ENCODE data around the gene FRMPD1.

Gene FRMPD1

DNA sequence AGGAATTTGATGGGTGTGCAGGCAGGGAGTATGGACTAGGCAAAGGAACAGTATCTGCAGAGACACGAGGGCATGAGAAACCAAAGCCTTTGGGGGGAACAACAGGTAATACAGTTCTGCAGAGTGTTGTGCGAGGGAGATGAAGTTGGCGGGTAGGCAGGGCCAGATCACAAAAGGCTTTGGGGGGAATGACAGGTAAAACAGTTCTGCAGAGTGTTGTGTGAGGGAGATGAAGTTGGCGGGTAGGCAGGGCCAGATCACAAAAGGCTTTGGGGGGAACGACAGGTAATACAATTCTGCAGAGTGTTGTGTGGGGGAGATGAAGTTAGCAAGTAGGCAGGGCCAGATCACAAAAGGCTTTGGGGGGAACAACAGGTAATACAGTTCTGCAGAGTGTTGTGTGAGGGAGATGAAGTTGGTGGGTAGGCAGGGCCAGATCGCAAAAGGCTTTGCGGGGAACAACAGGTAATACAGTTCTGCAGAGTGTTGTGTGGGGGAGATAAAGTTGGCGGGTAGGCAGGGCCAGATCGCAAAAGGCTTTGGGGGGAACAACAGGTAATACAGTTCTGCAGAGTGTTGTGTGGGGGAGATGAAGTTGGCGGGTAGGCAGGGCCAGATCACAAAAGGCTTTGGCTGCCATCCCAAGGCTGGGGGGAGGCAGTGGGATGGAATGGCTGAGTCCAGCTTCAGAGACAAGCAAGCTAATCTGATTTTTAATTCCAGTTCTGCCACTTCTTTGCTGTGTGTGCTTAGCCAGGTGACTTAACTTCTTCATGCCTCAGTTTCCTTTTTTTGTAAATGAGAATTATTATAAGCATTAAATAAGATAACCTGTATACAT lies 33.0 kb downstream of the FRMPD1 start:
- DNase-seq: no peak

DNA sequence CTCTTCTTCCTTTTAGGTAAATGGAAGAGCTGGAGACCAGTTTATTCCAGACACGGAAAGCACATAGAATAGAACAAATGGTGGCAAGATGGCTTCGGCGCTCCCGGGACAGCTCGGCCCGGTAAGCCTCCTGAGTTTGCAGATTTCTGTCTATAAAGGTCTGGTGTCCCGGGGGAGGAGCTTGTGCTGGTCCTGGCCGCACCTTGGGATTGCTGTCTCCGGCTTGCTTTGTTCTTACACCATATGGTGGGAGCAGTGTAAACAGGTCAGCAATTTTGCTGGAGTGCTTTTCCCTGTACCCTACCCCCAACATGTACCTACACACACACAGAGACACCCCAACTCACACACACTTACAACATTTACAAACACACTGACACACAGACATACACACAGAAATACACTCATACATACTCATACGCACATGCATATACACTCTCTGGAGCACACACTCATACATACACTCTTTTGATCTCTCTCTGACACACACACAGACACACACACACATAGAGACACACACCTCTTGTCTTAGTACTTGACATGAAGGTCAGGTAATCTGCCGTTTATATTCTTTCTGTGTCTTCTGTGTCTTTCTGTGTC lies 42.0 kb downstream of the FRMPD1 start:
- no peak for DNase-seq

GRCh38 chr9:37693260-37693659 lies 42.5 kb downstream of the FRMPD1 start:
- no peak for DNase-seq

DNA sequence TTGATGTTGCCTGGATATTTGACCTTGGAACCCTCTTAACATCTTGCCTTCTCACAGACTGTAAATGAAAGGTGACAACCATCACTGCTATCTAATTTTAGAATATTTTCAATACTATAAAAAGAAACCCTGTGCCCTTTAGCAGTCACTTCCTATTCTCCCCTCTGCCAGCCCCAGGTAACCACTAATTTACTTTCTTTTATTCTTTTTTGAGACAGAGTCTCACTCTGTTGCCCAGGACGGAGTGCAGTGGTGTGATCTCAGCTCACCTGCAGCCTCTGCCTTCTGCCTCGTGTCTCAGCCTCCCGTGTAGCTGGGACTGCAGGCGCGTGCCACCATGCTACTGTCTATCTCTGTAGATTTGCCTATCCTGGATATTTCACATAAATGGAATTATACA lies 43.6 kb downstream of the FRMPD1 start:
- no peak for DNase-seq

- no peak for DNase-seq
Observed at GRCh38 chr9:37696528-37696927, 45.8 kb downstream of the FRMPD1 start.

GRCh38 chr9:37700131-37700530 lies 49.4 kb downstream of the FRMPD1 start:
- no peak for DNase-seq

GRCh38 chr9:37700900-37701299 lies 50.1 kb downstream of the FRMPD1 start:
- no peak for DNase-seq

- DNase-seq: no peak
Observed at GRCh38 chr9:37705787-37706186, 55.0 kb downstream of the FRMPD1 start.

DNA sequence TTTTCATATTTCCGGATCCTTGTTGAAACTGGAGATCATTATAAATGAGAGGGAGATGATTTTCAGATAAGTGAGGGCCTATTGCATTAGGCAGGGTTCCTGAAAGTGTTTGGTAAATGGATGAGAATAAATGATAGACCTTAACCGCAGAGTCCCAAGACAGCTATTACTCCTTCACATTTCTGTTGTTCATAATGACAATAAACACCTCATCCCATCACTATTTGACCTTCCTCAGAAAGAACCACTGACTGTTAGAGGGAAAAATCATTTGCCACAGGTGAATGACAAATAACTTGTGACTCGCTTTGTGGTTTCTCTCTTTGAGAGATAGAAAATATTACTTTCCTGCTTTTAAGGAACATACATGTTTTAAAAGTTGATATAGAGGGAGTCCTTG lies 55.5 kb downstream of the FRMPD1 start:
- DNase-seq: no peak

- no peak for DNase-seq
Observed at GRCh38 chr9:37707748-37708147, 57.0 kb downstream of the FRMPD1 start.

- no peak for DNase-seq
Observed at GRCh38 chr9:37710046-37710445, 59.3 kb downstream of the FRMPD1 start.

DNA sequence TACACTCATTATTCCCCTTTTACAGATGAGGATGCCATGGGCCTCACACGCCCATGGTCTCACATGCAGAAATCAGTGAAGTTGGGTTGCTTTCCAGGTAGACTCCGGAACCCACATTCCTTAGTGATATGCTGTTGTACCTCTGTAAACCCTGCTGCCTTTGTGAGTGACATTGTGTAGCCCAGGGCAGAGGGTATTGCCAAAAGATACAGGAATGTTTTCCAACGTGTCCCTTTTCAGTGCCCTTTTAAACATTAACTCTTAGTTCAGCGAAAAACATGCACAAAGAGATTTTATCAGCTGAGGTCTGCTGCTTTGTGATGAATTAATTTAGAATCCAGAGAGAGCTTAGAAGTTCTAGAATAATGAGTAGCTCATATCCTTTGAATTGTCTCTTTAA lies 64.5 kb downstream of the FRMPD1 start:
- DNase-seq: no peak

DNA sequence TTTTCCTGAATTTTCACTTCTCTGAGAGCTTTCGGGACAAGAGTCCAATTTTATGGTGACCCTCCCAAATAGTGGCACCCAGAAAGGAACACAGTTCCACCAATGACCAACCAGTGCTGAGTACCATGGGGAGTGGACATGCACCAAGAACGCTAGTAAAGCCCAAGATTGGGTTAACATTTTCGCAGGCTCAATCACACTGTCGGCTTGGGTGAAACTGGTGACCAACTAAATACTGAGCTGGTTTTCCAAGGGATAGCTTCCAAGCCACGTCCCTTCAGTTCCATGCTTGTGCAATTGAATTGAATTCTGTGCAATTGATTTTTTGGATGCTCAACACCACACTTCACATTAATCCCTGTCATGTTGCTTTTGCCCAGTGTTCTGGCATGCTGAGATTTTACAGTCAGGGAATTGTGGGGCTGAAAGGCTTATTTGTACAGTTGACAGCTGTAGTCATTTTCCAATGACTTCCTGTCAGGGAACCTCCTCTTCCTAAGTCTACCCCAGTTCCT lies 65.3 kb downstream of the FRMPD1 start:
- DNase-seq: no peak

DNA sequence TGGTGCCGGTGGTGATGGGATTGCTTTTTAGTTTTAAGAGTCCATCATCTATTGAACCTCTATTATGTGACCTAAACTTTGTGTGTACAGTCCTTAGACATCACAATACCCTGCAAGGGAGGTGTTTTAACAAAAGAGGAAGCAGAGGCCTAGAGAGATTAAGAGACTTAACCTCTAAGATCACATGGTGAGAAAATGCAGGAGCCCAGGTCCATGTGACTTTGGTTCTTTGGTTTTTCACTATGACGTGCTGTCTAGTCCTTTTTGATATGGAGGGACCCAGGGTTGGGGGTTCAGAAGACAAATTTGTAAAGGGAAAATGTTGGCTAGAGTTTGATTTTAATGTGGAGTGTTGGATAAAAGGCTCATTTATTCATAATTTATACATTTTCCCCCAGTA lies 68.8 kb downstream of the FRMPD1 start:
- DNase-seq: no peak

GRCh38 chr9:37727013-37727412 lies 76.3 kb downstream of the FRMPD1 start:
- DNase-seq: no peak

DNA sequence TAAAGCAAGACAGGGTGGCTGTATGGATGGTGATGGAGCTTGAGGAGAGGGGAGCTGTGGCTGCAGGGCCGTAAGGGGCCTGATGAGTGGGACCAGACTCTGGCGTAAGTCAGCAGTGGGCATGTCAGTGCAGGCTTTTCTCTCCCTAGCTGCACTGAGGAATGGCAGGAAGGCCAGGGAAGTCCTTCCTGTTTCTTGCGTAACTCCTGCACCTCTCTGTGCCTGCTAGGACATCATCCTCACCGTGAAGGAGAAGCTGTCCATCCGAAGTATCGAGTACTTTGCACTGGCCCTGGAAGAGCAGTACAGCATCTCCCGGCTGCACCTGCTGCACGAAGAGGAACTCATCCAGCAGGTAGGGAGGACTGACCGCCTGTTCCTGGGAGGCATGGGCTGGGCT lies 78.7 kb downstream of the FRMPD1 start:
- no peak for DNase-seq

DNA sequence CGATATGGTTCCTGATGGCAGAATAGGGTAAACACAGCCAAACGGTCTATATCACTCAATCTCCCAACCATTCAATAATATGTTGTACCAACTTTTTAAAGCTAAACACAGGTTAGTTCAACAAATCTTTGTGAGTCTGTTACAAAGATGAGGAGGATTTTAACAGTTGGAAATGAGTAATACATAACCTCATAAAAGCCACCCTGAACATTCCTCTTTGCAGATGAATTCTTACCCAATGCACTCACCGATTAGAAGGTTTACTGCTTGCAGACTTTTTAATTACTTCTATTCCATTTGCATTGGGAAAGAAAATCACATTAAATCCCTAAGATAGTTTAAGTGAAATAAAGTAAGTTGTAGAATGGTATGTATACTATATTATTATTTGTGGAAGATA lies 79.5 kb downstream of the FRMPD1 start:
- no peak for DNase-seq

DNA sequence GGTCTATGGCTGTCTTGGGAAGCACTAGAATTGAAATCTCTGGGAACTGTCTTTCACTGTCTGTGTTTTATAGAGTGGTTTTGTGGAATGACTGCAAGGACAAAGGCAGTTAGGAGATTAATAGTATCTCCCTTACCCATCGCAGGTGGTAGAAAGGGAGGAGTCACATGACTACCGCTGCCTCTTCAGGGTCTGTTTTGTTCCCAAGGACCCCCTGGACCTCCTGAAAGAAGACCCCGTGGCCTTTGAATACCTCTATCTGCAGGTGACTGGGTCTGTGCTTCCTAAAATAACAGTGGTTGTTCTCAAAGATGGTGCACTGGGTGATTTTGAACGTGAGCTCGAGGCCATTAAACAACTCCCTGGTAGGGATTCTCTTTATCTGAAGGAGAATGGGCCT lies 80.1 kb downstream of the FRMPD1 start:
- no peak for DNase-seq

DNA sequence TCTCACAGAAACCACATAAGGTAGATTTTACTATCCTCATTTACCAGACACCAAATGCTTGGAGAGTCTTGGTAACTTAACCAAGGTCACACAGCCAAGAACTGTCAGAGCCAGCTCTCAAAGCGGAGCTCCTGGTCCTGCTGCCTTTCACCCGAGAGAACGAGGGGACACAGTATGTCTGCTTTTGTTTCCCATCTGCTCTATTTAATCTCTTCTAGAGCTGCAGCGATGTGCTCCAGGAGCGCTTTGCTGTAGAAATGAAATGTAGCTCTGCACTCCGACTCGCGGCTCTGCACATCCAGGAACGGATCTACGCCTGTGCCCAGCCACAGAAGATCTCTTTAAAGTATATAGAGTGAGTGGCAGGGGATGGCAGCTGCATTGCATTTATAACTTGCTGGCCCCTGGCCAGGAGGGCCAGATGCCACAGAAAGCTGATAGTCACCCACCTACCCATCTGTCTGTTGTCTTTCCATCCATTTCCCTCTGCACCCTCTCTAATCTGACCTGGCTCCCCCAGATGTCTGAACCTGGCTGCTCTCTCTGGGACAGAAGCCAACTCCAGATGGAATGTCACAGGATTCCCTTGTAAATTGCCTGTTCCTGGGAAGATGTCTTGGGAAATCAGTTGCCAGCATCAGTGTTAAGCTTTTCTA lies 81.5 kb downstream of the FRMPD1 start:
- no peak for DNase-seq

DNA sequence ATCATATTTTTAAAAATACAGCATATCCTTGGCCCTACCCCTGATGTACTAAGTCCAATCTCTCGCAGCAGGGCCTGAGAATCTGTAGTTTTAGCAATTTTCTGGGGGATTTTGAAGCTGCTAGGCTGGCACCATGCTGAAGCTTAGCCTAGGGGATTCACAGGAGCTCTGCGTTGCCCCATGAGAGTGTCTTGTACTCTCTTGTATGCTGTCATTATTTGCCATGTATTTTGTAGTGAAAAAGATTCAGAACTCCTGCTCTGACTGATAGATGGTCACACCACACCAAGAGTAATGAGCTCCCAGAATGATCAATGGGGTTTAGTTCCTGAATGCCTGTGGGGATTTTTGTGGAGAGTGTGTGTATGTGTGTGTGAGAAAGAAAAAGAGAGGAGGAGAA lies 82.2 kb downstream of the FRMPD1 start:
- no peak for DNase-seq

- no peak for DNase-seq
Observed at GRCh38 chr9:37739222-37739621, 88.5 kb downstream of the FRMPD1 start.

DNA sequence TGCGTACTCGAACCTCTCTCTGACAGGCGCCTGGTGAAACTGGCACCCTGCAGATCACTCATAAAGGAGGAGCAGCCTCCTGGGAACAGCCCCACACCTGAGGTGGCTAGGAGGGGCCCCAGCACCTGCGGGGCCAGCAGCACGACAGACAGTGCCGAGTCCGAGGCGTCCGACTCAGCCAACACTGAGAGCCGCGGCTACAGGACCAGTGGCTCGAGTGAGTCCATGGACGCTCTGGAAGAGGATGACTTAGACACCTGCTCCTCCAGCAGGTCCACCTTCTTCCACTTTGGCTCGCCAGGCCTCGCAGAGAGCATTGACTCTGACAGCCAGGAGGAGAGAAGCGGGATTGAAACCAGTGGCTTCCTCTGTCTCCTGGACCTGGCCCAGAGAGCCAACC lies 89.4 kb downstream of the FRMPD1 start:
- DNase-seq: no peak

GRCh38 chr9:37740631-37741328 lies 90.0 kb downstream of the FRMPD1 start:
- DNase-seq: no peak

Measured in activated CD4-positive, alpha-beta T cell treated with anti-CD3 and anti-CD28 coated beads for 1 hour (primary cell).